ENCODE measurements around the gene PRKRA. TPM values are rescaled to one million over a fixed set of nuclear protein-coding genes. Genes with fewer than 3 reads are reported as not detected.

The PRKRA gene
- total and polyA plus RNA-seq, 2 experiments from 2014 or later: 44.0 to 67.1 TPM

DNA sequence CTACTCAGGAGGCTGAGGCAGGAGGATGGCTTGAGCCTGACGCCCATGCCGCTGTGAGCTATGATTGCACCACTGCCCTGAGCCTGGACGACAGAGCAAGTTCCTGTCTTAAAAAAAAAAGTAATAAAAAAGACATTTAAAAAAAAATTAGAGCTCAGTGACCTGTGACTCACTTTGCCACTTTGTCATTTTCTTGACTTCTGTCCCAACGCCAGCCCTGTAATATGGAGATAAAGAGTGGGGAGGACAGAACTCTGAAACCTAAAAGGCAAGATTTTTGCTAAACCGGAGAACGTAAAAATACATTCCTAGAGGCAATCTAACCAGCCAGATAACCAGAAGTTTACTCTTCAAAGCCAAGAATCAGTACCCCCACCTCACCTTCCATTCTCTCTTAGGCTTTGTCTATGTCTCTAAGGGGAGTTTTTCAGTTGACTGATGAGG is 49.0 kb downstream of the PRKRA start (continued):
- TF ChIP-seq, protein P1, sequence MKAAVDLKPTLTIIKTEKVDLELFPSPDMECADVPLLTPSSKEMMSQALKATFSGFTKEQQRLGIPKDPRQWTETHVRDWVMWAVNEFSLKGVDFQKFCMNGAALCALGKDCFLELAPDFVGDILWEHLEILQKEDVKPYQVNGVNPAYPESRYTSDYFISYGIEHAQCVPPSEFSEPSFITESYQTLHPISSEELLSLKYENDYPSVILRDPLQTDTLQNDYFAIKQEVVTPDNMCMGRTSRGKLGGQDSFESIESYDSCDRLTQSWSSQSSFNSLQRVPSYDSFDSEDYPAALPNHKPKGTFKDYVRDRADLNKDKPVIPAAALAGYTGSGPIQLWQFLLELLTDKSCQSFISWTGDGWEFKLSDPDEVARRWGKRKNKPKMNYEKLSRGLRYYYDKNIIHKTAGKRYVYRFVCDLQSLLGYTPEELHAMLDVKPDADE (IDR thresholded peaks at IDR 0.05): no peak
- TF ChIP-seq ZNF331 (CRISPR knock-in tag; IDR thresholded peaks at IDR 0.05; ENCODE audit: low read depth) (no peak), POLR2AphosphoS5 (IDR thresholded peaks at IDR 0.05; ENCODE audit: low read depth) (no peak), NANOG (IDR thresholded peaks at IDR 0.05; ENCODE audit: borderline replicate concordance) (no peak), EZH2phosphoT487 (IDR thresholded peaks at IDR 0.05; ENCODE audit: unreplicated experiment) (no peak)

DNA sequence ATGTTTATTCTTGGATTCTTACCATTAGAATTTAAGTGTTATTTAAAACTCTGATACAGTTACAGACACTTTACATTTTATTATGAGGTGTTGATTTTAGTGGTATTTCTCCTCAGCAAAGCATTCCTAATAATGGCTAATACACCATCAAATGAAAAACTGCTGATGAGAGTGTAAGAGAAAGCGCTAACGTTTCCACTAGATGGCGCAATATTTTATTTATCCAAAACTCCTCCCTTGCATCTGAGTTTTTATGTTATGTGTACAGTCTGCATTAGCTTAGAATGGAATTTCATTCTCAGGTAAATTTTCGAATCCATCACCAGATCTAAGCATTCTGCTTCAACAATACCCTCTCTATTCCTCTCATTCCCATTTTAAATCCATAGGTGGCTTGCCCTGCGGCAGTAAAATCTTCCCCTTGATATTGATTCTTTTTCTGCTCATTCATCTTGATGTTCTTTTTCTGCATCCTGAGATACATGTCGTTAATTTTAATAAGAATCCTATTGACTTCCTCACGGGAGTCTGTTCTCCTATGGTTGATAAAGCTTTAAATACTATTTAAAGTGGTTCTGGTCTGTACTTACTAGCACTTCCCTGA is 53.9 kb downstream of the PRKRA start:
- Histone ChIP-seq H3K79me2 (replicated peaks; ENCODE audit: insufficient read depth) (no peaks in the 10 kb centered on the region), H3K27ac (ENCODE audit: low read depth) (no peak overlapping the region), H3K4me1 (ENCODE audit: insufficient read depth) (no peaks in the 10 kb centered on the region), H3K9me2 (ENCODE audit: insufficient read depth) (no peaks in the 10 kb centered on the region), H3K4me3 (no peak overlapping the region), H2AFZ (no peak overlapping the region), H3F3A (replicated peaks; ENCODE audit: low read depth) (no peaks in the 10 kb centered on the region), H4K20me1 (replicated peaks; ENCODE audit: insufficient read depth) (no peaks in the 10 kb centered on the region), H3K27me3 (ENCODE audit: insufficient read depth) (no peaks in the 10 kb centered on the region), H3K4me2 (no peak overlapping the region), H3K36me3 (ENCODE audit: insufficient read depth) (no peaks in the 10 kb centered on the region)
- DNase-seq (ENCODE audit: low spot score): peak; percentile 73
- Mint-ChIP-seq H3K4me1 (no peaks in the 10 kb centered on the region), H3K9me3 (no peaks in the 10 kb centered on the region), H3K27ac (no peak overlapping the region), H3K27me3 (ENCODE audit: insufficient read depth, low read depth, poor library complexity) (no peaks in the 10 kb centered on the region), H3K36me3 (ENCODE audit: low read depth) (no peaks in the 10 kb centered on the region), H3K4me3 (no peak overlapping the region)
- peak; percentile 61 for ATAC-seq
- TF ChIP-seq ZNF114 (CRISPR knock-in tag; IDR thresholded peaks at IDR 0.05): no peak
- TF ChIP-seq POLR2AphosphoS5 (IDR thresholded peaks at IDR 0.05; ENCODE audit: low read depth): no peak
- peak; percentile 58 to 80 for TF ChIP-seq CTCF (conservative IDR thresholded peaks at IDR 0.05; ENCODE audit: low read depth in 2 of 2)

DNA sequence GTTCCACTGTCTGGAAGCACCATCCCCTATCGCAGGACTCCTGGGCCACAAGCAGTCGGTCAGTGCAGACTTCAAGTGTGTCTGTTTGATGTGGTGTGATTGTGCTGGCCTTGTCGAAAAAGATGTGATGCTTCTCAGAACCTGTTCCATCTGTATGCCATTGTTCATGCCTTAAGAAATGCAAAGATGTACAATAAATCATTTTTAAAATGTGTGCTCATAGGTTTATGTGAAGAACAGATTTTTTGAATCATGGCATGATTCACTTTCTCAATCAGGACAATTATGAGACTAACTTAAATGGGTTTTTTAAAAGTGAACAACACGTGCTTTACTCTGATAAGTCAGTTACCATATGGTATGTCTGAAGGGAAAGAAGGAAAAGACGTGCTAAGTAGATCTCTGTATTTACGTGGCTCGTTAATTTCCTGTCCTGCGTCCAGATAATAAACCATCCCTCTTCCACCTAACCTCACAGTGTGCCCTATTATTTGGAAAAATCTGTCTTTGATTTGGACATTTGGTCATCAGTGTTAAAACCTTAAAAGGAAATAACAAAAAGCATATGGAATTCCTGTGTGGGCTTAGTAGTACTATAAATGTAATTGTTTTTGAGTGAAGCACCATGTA is 54.9 kb downstream of the PRKRA start:
- ATAC-seq (no peak), DNase-seq (ENCODE audit: low spot score) (no peak)
- no peak overlapping the region for H3K4me3 Mint-ChIP-seq
- H3K27ac Mint-ChIP-seq: no peak overlapping the region
- no peak overlapping the region for H2AFZ ChIP-seq
- no peak overlapping the region for H3K27ac ChIP-seq (ENCODE audit: low read depth)
- no peak overlapping the region for H3K4me2 ChIP-seq
- H3K4me1 ChIP-seq (ENCODE audit: insufficient read depth): no peaks in the 10 kb centered on the region
- TF ChIP-seq, protein P1 (IDR thresholded peaks at IDR 0.05): no peak
- TF ChIP-seq EZH2 (IDR thresholded peaks at IDR 0.05; ENCODE audit: low read depth, unreplicated experiment) (no peak), STAT1 (IDR thresholded peaks at IDR 0.05; ENCODE audit: unreplicated experiment) (no peak), ZNF331 (CRISPR knock-in tag; IDR thresholded peaks at IDR 0.05; ENCODE audit: low read depth) (no peak), NANOG (IDR thresholded peaks at IDR 0.05; ENCODE audit: borderline replicate concordance) (no peak), CTCF (conservative IDR thresholded peaks at IDR 0.05; ENCODE audit: low read depth in 2 of 2) (no peak), ZNF114 (CRISPR knock-in tag; IDR thresholded peaks at IDR 0.05) (no peak), CREB1 (CRISPR knock-in tag; IDR thresholded peaks at IDR 0.05; ENCODE audit: low read depth) (no peak)
- TF ChIP-seq, protein P2, sequence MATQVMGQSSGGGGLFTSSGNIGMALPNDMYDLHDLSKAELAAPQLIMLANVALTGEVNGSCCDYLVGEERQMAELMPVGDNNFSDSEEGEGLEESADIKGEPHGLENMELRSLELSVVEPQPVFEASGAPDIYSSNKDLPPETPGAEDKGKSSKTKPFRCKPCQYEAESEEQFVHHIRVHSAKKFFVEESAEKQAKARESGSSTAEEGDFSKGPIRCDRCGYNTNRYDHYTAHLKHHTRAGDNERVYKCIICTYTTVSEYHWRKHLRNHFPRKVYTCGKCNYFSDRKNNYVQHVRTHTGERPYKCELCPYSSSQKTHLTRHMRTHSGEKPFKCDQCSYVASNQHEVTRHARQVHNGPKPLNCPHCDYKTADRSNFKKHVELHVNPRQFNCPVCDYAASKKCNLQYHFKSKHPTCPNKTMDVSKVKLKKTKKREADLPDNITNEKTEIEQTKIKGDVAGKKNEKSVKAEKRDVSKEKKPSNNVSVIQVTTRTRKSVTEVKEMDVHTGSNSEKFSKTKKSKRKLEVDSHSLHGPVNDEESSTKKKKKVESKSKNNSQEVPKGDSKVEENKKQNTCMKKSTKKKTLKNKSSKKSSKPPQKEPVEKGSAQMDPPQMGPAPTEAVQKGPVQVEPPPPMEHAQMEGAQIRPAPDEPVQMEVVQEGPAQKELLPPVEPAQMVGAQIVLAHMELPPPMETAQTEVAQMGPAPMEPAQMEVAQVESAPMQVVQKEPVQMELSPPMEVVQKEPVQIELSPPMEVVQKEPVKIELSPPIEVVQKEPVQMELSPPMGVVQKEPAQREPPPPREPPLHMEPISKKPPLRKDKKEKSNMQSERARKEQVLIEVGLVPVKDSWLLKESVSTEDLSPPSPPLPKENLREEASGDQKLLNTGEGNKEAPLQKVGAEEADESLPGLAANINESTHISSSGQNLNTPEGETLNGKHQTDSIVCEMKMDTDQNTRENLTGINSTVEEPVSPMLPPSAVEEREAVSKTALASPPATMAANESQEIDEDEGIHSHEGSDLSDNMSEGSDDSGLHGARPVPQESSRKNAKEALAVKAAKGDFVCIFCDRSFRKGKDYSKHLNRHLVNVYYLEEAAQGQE (IDR thresholded peaks at IDR 0.05; ENCODE audit: unreplicated experiment): no peak
- no peaks in the 10 kb centered on the region for H3K79me2 ChIP-seq (replicated peaks; ENCODE audit: insufficient read depth)
- H3K9me2 ChIP-seq (ENCODE audit: insufficient read depth): no peaks in the 10 kb centered on the region
- no peaks in the 10 kb centered on the region for H3K36me3 Mint-ChIP-seq (ENCODE audit: low read depth)
- no peaks in the 10 kb centered on the region for H3K36me3 ChIP-seq (ENCODE audit: insufficient read depth)
- no peaks in the 10 kb centered on the region for H4K20me1 ChIP-seq (replicated peaks; ENCODE audit: insufficient read depth)
- no peaks in the 10 kb centered on the region for H3K27me3 ChIP-seq (ENCODE audit: insufficient read depth)
- no peaks in the 10 kb centered on the region for H3K9me3 Mint-ChIP-seq
- H3K4me1 Mint-ChIP-seq: no peaks in the 10 kb centered on the region
- H3F3A ChIP-seq (replicated peaks; ENCODE audit: low read depth): no peaks in the 10 kb centered on the region
- H3K27me3 Mint-ChIP-seq (ENCODE audit: insufficient read depth, low read depth, poor library complexity): no peaks in the 10 kb centered on the region
- no peak overlapping the region for H3K4me3 ChIP-seq

Data from GM23338 (cell line).